ENCODE data around the gene SLC9A4.
"Not testable (repeated sequence)": the region's sequence is repeated elsewhere in the genome, so short reads cannot be mapped to it uniquely, and the experiment has no call there.

Gene SLC9A4

GRCh38 chr2:102550151-102550550, 77.1 kb downstream of the SLC9A4 start:
- DNase-seq (ENCODE audit: low read depth in 2 of 2) = no peak

GRCh38 chr2:102551329-102552096, 78.5 kb downstream of the SLC9A4 start:
- no peak for DNase-seq (ENCODE audit: low read depth in 2 of 2)

- DNase-seq (ENCODE audit: low read depth in 2 of 2) = no peak
Observed at GRCh38 chr2:102553601-102554000, 80.6 kb downstream of the SLC9A4 start.

- DNase-seq (ENCODE audit: low read depth in 2 of 2) = no peak
Observed at GRCh38 chr2:102558463-102558862, 85.4 kb downstream of the SLC9A4 start.

GRCh38 chr2:102562542-102562941, 89.5 kb downstream of the SLC9A4 start:
- not testable (repeated sequence) for DNase-seq (ENCODE audit: low read depth in 2 of 2)

GRCh38 chr2:102575888-102576287, 102.9 kb downstream of the SLC9A4 start:
- no peak for DNase-seq (ENCODE audit: low read depth in 2 of 2)

GRCh38 chr2:102578376-102578775, 105.3 kb downstream of the SLC9A4 start:
- no peak for DNase-seq (ENCODE audit: low read depth in 2 of 2)

- DNase-seq (ENCODE audit: low read depth in 2 of 2) = no peak
Observed at GRCh38 chr2:102581911-102582310, 108.9 kb downstream of the SLC9A4 start.

- DNase-seq (ENCODE audit: low read depth in 2 of 2) = no peak
Observed at GRCh38 chr2:102582845-102583244, 109.8 kb downstream of the SLC9A4 start.

All from stimulated activated CD8-positive, alpha-beta memory T cell treated with anti-CD3 and anti-CD28 coated beads, Interleukin-2, amount 100 ng/mL, for 48 hours (primary cell).